22Rv1 (cell line): ENCODE data around the gene MS4A4A.

ENCODE experiments used
- CTCF ChIP-seq: fragments of 450-650 bp; IDR thresholded peaks from 2 replicates; pipeline ENCODE4 v1.5.1; 2017; ENCODE audit warnings: mild to moderate bottlenecking
- ZFX ChIP-seq: fragments of 450-650 bp; IDR thresholded peaks from 2 replicates; pipeline ENCODE4 v1.6.1; 2017; ENCODE audit warnings: antibody characterized with exemption, borderline replicate concordance

GRCh38 chr11:60345489-60345888, 65.0 kb downstream of the MS4A4A start:
- TF ChIP-seq CTCF = peak; percentile 43
- no peak for TF ChIP-seq ZFX
